Stomach (tissue), 4 donors: Measurements from ENCODE around the gene BBS10.

Experiments
- CTCF ChIP-seq, 7 experiments: fragments of 450-650 bp in 4 of 7; fragments of 200-600 bp in 3 of 7; sonication (generic) in 3 of 7; IDR thresholded peaks; one replicate each; pipeline ENCODE4 v1.5.1; 2016 to 2019; ENCODE audit warnings: antibody characterized with exemption in 7 of 7, control low read depth in 2 of 7, mild to moderate bottlenecking in 1 of 7
- POLR2A ChIP-seq, 4 donors: fragments of 450-650 bp; IDR thresholded peaks; one replicate each; pipeline ENCODE4 v1.6.1; 2016; ENCODE audit warnings: antibody characterized with exemption in 4 of 4, control low read depth in 2 of 4, mild to moderate bottlenecking in 1 of 4, moderate library complexity in 1 of 4
- POLR2AphosphoS5 ChIP-seq, 3 donors: sonication (generic); formaldehyde crosslinking; IDR thresholded peaks; one replicate each; pipeline ENCODE4 v1.6.1; 2016; ENCODE audit warnings: antibody characterized with exemption in 3 of 3

GRCh38 chr12:76332606-76333005 is 15.6 kb downstream of the BBS10 start:
- TF ChIP-seq POLR2AphosphoS5 (IDR thresholded peaks at IDR 0.05) = no peak
- TF ChIP-seq POLR2A (IDR thresholded peaks at IDR 0.05) = no peak
- TF ChIP-seq CTCF (IDR thresholded peaks at IDR 0.05) = no peak
